Sigmoid colon (tissue), 7 donors: ENCODE results near the gene UPF2. TPM values are rescaled to one million over a fixed set of nuclear protein-coding genes. Genes with fewer than 3 reads are reported as not detected.

Experiments used
- DNase-seq: peaks from one replicate; pipeline ENCODE4 v3.0.0-alpha.2; 2019
- H3K27ac ChIP-seq, 4 donors: fragments of 200-600 bp; sonication (generic); one replicate each; pipeline ENCODE4 v1.5.1; 2016 to 2019; ENCODE audit warnings: mild to moderate bottlenecking in 1 of 4
- H3K27me3 ChIP-seq, 3 donors: fragments of 200-600 bp; sonication (generic); one replicate each; pipeline ENCODE4 v1.5.1; 2019; ENCODE audit warnings: mild to moderate bottlenecking in 1 of 3
- H3K36me3 ChIP-seq, 4 donors: fragments of 200-600 bp; sonication (generic); one replicate each; pipeline ENCODE4 v1.5.1; 2016 to 2019
- H3K4me1 ChIP-seq, 4 donors: fragments of 200-600 bp; sonication (generic); one replicate each; pipeline ENCODE4 v1.5.1; 2017 to 2019
- H3K4me3 ChIP-seq, 4 donors: fragments of 200-600 bp; sonication (generic); one replicate each; pipeline ENCODE4 v1.5.1; 2017 to 2019; ENCODE audit warnings: mild to moderate bottlenecking in 2 of 4, moderate library complexity in 1 of 4
- H3K9me3 ChIP-seq, 4 donors: fragments of 200-600 bp in 3 of 4; sonication (generic) in 3 of 4; one replicate each; pipeline versions ENCODE4 v1.5.1 to v1.6.1; 2013 to 2019
- CTCF ChIP-seq, 4 experiments: fragments of 450-650 bp in 3 of 4; fragments of 200-600 bp in 1 of 4; IDR thresholded peaks; one replicate each; pipeline ENCODE4 v1.5.1; 2016 to 2019; ENCODE audit warnings: antibody characterized with exemption in 4 of 4, mild to moderate bottlenecking in 3 of 4, moderate library complexity in 2 of 4
- EP300 ChIP-seq, 4 donors: sonication (generic); formaldehyde crosslinking; IDR thresholded peaks; one replicate each; pipeline ENCODE4 v1.6.1; 2017; ENCODE audit warnings: antibody characterized with exemption in 4 of 4
- POLR2A ChIP-seq, 2 donors: fragments of 450-650 bp; IDR thresholded peaks; one replicate each; pipeline ENCODE4 v1.6.1; 2016; ENCODE audit warnings: antibody characterized with exemption in 2 of 2, mild to moderate bottlenecking in 2 of 2, moderate library complexity in 2 of 2
- POLR2AphosphoS5 ChIP-seq, 4 donors: sonication (generic); formaldehyde crosslinking; IDR thresholded peaks; one replicate each; pipeline ENCODE4 v1.6.1; 2017; ENCODE audit warnings: antibody characterized with exemption in 4 of 4
- WGBS, 2 donors: extraction: QIAGEN DNeasy Blood & Tissue Kit; methylation state at CpG; one replicate each; pipeline ENCODE4 v1.1.7; 2013; 5-methylcytosine and 5-hydroxymethylcytosine counted together
- intact Hi-C: fragments of 100-400 bp; cut with DNase I; formaldehyde crosslinking; loops from one replicate; pipeline ENCODE4 v1.15.1; 2023
- polyA plus RNA-seq, 3 donors: library from polyadenylated mRNA; stranded (reverse); fragments of 200-250 nt; gene quantifications; one replicate each; pipeline ENCODE4 v1.2.3, GENCODE V29; 2013
- total RNA-seq, 4 donors: library from RNA; depleted of rRNA; stranded (reverse); fragments of >200 nt; gene quantifications; one replicate each; pipeline ENCODE4 v1.1.0, GENCODE V29; 2016
- donor health status: healthy with polysubstance abuse.
- donor health status: Bipolar disorder and iron deficiency.
- donor health status: healthy.

UPF2 gene
- total and polyA plus RNA-seq, 7 donors, result 11.4 to 36.9 (median 29.3) TPM

DNA sequence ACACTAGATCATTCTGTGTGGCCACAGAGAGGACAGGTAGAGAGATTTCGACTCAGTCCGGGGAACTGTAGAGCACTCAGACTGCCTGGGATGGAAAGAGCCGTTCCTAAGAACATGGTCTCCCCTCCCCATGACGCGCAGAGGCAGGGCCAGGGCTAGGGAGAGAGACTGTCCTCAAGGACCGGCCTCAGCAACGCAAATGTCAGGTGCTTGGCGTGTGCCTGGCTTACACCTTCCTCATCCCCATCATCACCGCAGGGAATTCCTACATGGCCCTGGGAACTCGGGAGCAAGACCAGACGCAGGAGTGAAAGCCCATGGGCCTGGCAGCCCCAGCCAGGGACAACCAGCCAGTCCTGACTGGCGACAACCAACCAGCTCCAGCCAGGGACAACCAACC is 163.8 kb downstream of the UPF2 start:
- peaks cover 0 to 16% (median 8%) of the 10 kb centered on the region in 4 donors for H3K4me1 ChIP-seq
- H3K9me3 ChIP-seq, result no peaks in the 10 kb centered on the region
- no peaks in the 10 kb centered on the region for H3K27me3 ChIP-seq
- intact Hi-C loops, result no loop called here
- no peak overlapping the region for H3K4me3 ChIP-seq
- peak; percentile 46 for DNase-seq
- 89 to 93% methylated on average over 12 of the region's 12 CpGs for WGBS, 2 donors
- no peak overlapping the region for H3K27ac ChIP-seq
- no peaks in the 10 kb centered on the region for H3K36me3 ChIP-seq
- no peak for TF ChIP-seq CTCF (IDR thresholded peaks at IDR 0.05)
- TF ChIP-seq POLR2AphosphoS5 (IDR thresholded peaks at IDR 0.05), result no peak
- TF ChIP-seq POLR2A (IDR thresholded peaks at IDR 0.05), result no peak
- TF ChIP-seq EP300 (IDR thresholded peaks at IDR 0.05), result no peak

DNA sequence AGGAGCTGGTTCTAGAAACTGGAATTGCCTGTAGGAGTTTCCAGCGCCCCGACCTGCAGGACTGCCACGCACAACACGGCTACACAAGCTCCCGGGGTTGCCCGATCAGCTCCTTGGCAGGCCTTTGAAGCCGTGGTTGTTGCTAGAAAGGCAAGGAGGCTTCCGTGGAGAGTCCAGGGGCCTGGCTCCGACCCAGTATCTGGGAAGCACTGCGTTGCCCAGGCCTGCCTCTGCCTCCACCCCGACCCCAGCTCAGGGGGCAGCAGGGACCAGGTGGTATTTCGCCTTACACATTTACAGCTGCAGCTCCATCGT is 165.1 kb downstream of the UPF2 start:
- peak; percentile 55 for DNase-seq
- no peaks in the 10 kb centered on the region for H3K9me3 ChIP-seq
- H3K4me1 ChIP-seq, result peaks cover 0 to 16% (median 8%) of the 10 kb centered on the region in 4 donors
- intact Hi-C loops, result no loop called here
- TF ChIP-seq POLR2A (IDR thresholded peaks at IDR 0.05) (no peak), POLR2AphosphoS5 (IDR thresholded peaks at IDR 0.05) (no peak), EP300 (IDR thresholded peaks at IDR 0.05) (no peak), CTCF (IDR thresholded peaks at IDR 0.05) (no peak)
- no peak overlapping the region for H3K4me3 ChIP-seq
- no peak overlapping the region for H3K27ac ChIP-seq
- H3K36me3 ChIP-seq, result no peaks in the 10 kb centered on the region
- 88 to 92% methylated on average over 13 of the region's 13 CpGs for WGBS, 2 donors
- no peaks in the 10 kb centered on the region for H3K27me3 ChIP-seq

DNA sequence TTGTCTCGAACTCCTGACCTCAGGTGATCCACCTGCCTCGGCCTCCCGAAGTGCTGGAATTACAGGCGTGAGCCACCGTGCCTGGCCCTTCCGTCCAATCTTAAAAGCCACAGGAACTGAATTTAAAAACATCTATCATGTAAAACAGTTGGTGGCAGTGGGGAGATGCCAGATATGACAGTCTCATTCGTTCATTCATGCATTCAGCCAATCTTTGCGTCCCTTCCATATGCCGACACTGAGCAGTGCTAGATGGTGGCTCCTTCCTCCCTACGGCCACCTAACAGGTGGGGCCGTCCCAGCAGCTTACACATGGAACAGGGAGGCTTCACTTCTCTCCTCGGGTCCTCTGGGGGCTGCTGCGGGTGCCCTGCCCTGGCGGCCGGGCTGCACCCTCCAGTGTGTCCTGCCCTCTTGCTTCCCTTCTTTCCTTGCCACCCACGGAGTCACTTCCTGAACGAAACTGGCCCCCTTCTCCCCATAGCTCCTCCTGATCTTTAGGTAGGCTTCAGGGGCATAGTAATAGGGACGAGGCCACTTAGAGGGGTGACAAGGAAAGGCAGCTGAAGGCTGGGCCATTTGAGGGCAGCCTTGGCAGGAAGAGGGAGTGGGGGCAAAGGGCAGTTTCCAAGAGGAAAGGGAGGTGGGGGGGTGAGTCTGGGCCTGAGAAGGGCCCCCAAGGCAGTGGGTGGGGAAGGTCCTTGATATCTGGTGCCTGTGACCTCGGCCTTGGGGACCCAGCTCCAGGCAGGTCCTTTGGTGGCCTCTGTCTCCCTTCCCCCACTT is 165.6 kb downstream of the UPF2 start:
- Histone ChIP-seq H3K4me3 (no peak overlapping the region), H3K27me3 (no peaks in the 10 kb centered on the region), H3K4me1 (peaks cover 0 to 16% (median 8%) of the 10 kb centered on the region in 4 donors), H3K27ac (no peak overlapping the region), H3K9me3 (no peaks in the 10 kb centered on the region), H3K36me3 (no peaks in the 10 kb centered on the region)
- peak; percentile 27 for DNase-seq
- WGBS, 2 donors, result 89 to 93% methylated on average over 19 of the region's 19 CpGs
- intact Hi-C loops, result no loop called here
- TF ChIP-seq POLR2AphosphoS5 (IDR thresholded peaks at IDR 0.05) (no peak), EP300 (IDR thresholded peaks at IDR 0.05) (no peak), CTCF (IDR thresholded peaks at IDR 0.05) (no peak), POLR2A (IDR thresholded peaks at IDR 0.05) (no peak)

DNA sequence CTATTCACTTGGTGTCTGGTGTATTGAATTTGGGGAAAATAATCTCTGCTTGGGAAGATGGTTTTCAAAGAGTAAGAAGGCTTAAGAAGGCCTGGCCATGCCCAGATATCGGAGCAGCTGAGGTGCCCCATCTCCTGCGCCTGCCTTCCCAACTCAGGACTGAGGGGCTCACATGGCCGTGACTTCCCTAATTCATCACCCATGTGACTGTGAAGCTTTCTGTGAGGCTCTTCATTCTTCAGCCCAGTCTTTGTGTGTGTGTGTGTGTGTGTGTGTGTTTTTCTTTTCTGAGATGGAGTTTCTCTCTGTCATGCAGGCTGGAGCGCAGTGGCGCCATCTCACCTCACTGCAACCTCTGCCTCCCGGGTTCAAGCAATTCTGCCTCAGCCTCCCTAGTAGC is 166.3 kb downstream of the UPF2 start:
- 86 to 92% methylated on average over 6 of the region's 6 CpGs for WGBS, 2 donors
- H3K36me3 ChIP-seq, result no peaks in the 10 kb centered on the region
- H3K27ac ChIP-seq, result peak overlapping the region in 1 of 4 donors; percentile 52
- H3K4me1 ChIP-seq, result peaks cover 0 to 16% (median 8%) of the 10 kb centered on the region in 4 donors
- DNase-seq, result peak; percentile 26
- peaks cover 0 to 1% (median 0%) of the 10 kb centered on the region in 3 donors for H3K27me3 ChIP-seq
- no peak overlapping the region for H3K4me3 ChIP-seq
- intact Hi-C loops, result no loop called here
- no peak for TF ChIP-seq POLR2A (IDR thresholded peaks at IDR 0.05)
- TF ChIP-seq CTCF (IDR thresholded peaks at IDR 0.05), result no peak
- TF ChIP-seq POLR2AphosphoS5 (IDR thresholded peaks at IDR 0.05), result no peak
- no peak for TF ChIP-seq EP300 (IDR thresholded peaks at IDR 0.05)
- H3K9me3 ChIP-seq, result no peaks in the 10 kb centered on the region
